ENCODE measurements around the gene PRR12. TPM values are rescaled to one million over a fixed set of nuclear protein-coding genes. Genes with fewer than 3 reads are reported as not detected.

The PRR12 gene
- total RNA-seq, 1 experiment from 2014 or later, result 53.0 TPM

DNA sequence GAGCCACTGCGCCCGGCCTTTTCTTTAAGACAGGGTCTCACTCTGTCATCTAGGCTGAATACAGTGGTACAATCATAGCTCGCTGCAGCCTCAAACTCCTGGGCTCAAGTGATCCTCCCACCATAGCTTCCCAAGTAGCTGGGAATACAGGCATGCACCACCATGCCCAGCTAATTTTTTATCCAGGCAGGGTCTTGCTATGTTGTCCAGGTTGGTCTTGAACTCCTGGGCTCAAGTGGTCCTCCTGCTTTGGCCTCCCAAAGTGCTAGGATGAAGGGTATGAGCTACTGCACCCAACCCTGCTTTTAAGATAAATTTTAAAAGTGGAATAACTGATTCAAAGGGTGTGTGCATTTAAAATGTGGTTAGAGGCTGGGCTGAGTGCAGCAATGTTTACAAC, 24.7 kb upstream of the PRR12 start:
- DNase-seq, result no peak
- CTCF ChIA-PET, result interaction anchor here (0.6 kb wide), 1 partner anchor 72 kb away, joined by 4 read pairs; no protein-coding TSS in a partner anchor
- Mint-ChIP-seq H3K4me1 (ENCODE audit: low read depth, unreplicated experiment) (peaks cover 10% of the 10 kb centered on the region), H3K27ac (ENCODE audit: unreplicated experiment) (no peak overlapping the region), H3K4me3 (ENCODE audit: low read depth, unreplicated experiment) (no peak overlapping the region), H3K27me3 (ENCODE audit: unreplicated experiment) (no peaks in the 10 kb centered on the region), H3K9me3 (ENCODE audit: low read depth, unreplicated experiment) (no peaks in the 10 kb centered on the region), H3K36me3 (ENCODE audit: insufficient read depth, unreplicated experiment) (no peaks in the 10 kb centered on the region)
- intact Hi-C loops (cut with micrococcal nuclease; ENCODE audit: unreplicated experiment), result no loop called here
- BruUV-seq (replicated peaks), result no TSS peak
- TF ChIP-seq CTCF (IDR thresholded peaks at IDR 0.05; ENCODE audit: unreplicated experiment), result no peak

DNA sequence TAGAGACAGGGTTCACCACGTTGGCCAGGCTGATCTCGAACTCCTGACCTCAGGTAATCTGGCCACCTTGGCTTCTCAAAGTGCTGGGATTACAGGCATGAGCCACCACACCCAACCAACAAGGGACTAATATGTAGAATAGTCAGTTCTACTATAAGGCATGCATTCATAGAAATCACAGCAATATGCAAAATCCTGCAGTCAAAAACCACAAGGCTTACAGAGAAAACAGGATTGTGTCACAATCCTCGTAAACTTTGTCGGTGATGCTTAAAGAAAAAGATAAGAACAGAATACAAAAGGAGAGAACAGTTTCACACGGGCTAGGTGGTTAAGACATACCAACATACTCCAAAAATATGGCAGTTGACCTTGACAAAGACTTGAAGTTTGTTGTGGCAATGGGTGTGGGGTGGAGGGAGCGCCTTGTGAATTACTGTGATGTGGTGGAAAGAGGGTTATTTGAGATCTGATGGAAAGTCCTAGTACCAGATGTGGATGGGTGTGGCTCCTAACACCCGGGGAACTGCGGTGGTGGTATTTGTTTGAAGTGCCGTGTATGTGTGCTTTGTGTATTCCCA, 23.0 kb upstream of the PRR12 start:
- no peak for DNase-seq
- Mint-ChIP-seq H3K27ac (ENCODE audit: unreplicated experiment) (no peak overlapping the region), H3K4me1 (ENCODE audit: low read depth, unreplicated experiment) (peaks cover 10% of the 10 kb centered on the region), H3K27me3 (ENCODE audit: unreplicated experiment) (no peaks in the 10 kb centered on the region), H3K4me3 (ENCODE audit: low read depth, unreplicated experiment) (no peak overlapping the region), H3K36me3 (ENCODE audit: insufficient read depth, unreplicated experiment) (no peaks in the 10 kb centered on the region), H3K9me3 (ENCODE audit: low read depth, unreplicated experiment) (no peaks in the 10 kb centered on the region)
- CTCF ChIA-PET, result interaction anchor here (0.5 kb wide), 1 partner anchor 14 kb away, joined by 8 read pairs; no protein-coding TSS in a partner anchor
- BruUV-seq (replicated peaks), result no TSS peak
- intact Hi-C loops (cut with micrococcal nuclease; ENCODE audit: unreplicated experiment), result no loop called here
- no peak for TF ChIP-seq CTCF (IDR thresholded peaks at IDR 0.05; ENCODE audit: unreplicated experiment)

- peaks cover 6% of the 10 kb centered on the region for H3K36me3 Mint-ChIP-seq (ENCODE audit: insufficient read depth, unreplicated experiment)
- peaks cover 10% of the 10 kb centered on the region for H3K4me1 Mint-ChIP-seq (ENCODE audit: low read depth, unreplicated experiment)
- TF ChIP-seq CTCF (IDR thresholded peaks at IDR 0.05; ENCODE audit: unreplicated experiment), result peak; percentile 98
- BruUV-seq (replicated peaks), result no TSS peak
- no peaks in the 10 kb centered on the region for H3K9me3 Mint-ChIP-seq (ENCODE audit: low read depth, unreplicated experiment)
- DNase-seq, result peak; percentile 74
- intact Hi-C loops (cut with micrococcal nuclease; ENCODE audit: unreplicated experiment), result loop anchor here (1.0 to 5.0 kb wide), 3 partner anchors 64 to 178 kb away; no protein-coding TSS in a partner anchor
- H3K27ac Mint-ChIP-seq (ENCODE audit: unreplicated experiment), result no peak overlapping the region
- H3K4me3 Mint-ChIP-seq (ENCODE audit: low read depth, unreplicated experiment), result no peak overlapping the region
- CTCF ChIA-PET, result interaction anchor here (0.6 to 2.7 kb wide), 22 partner anchors 8 to 577 kb away, joined by 3 to 25 read pairs (median 4); partner anchors contain the start of genes GYS1, NOSIP, PRR12 and PRRG2
- no peaks in the 10 kb centered on the region for H3K27me3 Mint-ChIP-seq (ENCODE audit: unreplicated experiment)
These were observed 20.7 kb upstream of the PRR12 start for GRCh38 chr19:49570138-49570856.

DNA sequence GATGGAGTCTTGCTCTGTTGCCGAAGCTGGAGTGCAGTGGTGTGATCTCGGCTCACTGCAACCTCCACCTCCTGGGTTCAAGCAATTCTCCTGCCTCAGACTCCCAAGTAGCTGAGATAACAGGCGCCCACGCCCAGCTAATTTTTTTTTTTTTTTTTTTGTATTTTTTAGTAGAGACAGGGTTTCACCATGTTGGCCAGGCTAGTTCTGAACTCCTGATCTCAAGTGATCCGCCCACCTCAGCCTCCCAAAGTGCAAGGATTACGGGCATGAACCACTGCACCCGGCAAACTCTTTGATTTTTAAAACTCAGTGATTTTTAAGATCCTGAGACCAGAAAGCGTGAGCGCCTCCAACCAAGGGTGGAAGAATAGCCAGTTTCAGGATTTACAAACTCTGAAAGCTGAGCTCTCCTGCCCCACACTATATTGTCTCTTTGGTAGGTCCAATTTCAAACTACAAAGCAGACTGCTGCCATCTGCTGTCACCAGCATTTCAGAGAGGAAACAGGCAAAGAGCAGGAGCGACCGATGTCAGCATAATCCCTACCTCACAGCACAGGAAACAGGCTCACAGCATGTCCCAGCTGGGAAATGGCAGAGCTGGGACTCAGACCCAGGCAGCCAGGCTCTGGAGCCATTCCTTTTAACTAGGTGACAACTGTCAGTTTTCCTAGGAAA, 19.8 kb upstream of the PRR12 start:
- Mint-ChIP-seq H3K27ac (ENCODE audit: unreplicated experiment) (no peak overlapping the region), H3K27me3 (ENCODE audit: unreplicated experiment) (no peaks in the 10 kb centered on the region), H3K4me1 (ENCODE audit: low read depth, unreplicated experiment) (peaks cover 10% of the 10 kb centered on the region), H3K36me3 (ENCODE audit: insufficient read depth, unreplicated experiment) (peaks cover 9% of the 10 kb centered on the region), H3K9me3 (ENCODE audit: low read depth, unreplicated experiment) (no peaks in the 10 kb centered on the region), H3K4me3 (ENCODE audit: low read depth, unreplicated experiment) (no peak overlapping the region)
- intact Hi-C loops (cut with micrococcal nuclease; ENCODE audit: unreplicated experiment), result loop anchor here (1.0 to 5.0 kb wide), 3 partner anchors 65 to 179 kb away; no protein-coding TSS in a partner anchor
- no peak for TF ChIP-seq CTCF (IDR thresholded peaks at IDR 0.05; ENCODE audit: unreplicated experiment)
- no peak for DNase-seq
- no TSS peak for BruUV-seq (replicated peaks)
- CTCF ChIA-PET, result interaction anchor here (0.7 to 2.7 kb wide), 5 partner anchors 9 to 105 kb away, joined by 3 to 25 read pairs (median 5); partner anchors contain the start of genes NOSIP and PRRG2

Data from Calu3 (cell line).